Measurements from ENCODE around the gene INO80. TPM values are rescaled to one million over a fixed set of nuclear protein-coding genes. Genes with fewer than 3 reads are reported as not detected.

The INO80 gene
- total RNA-seq, 5 donors from 2014 or later (not counting 1 experiment from before 2014, with no cell fraction given), result 31.3 to 34.7 (median 33.7) TPM

- Histone ChIP-seq H3K4me3 (ENCODE audit: control insufficient read depth in 1 of 2, extremely low read depth in 1 of 2, low read length in 1 of 2) (no peak overlapping the region), H3K36me3 (ENCODE audit: control insufficient read depth in 2 of 2, extremely low read depth in 1 of 2, insufficient read depth in 1 of 2, low read length in 1 of 2) (no peaks in the 10 kb centered on the region), H3K27ac (ENCODE audit: low read length) (no peak overlapping the region), H3K4me1 (ENCODE audit: control insufficient read depth in 1 of 2, extremely low read depth in 1 of 2, insufficient read depth in 2 of 2, low read length in 2 of 2) (peaks cover 0 to 2% of the 10 kb centered on the region in 2 experiments), H3K27me3 (replicated peaks in 1 of 2; ENCODE audit: control insufficient read depth in 2 of 2, extremely low read depth in 1 of 2, insufficient read depth in 2 of 2, low read length in 1 of 2) (peaks cover 0 to 9% of the 10 kb centered on the region in 2 experiments), H3K9me3 (no peaks in the 10 kb centered on the region)
- DNase-seq, result no peak
- Mint-ChIP-seq H3K36me3 (no peaks in the 10 kb centered on the region), H3K27ac (no peak overlapping the region), H3K4me1 (peaks cover 0 to 7% (median 2%) of the 10 kb centered on the region in 3 donors), H3K27me3 (peaks cover 11 to 12% of the 10 kb centered on the region in 2 donors), H3K9me3 (no peaks in the 10 kb centered on the region), H3K4me3 (no peak overlapping the region)
- WGBS (ENCODE audit: insufficient coverage), result 93% methylated on average over 2 of the region's 5 CpGs
- no peak for ATAC-seq (replicated peaks in 1 of 4)
- ChIA-PET CTCF (no interaction called here), POLR2A (no interaction called here)
Measured at GRCh38 chr15:41121951-41122350, 5.9 kb upstream of the INO80 start.

- H3K27ac ChIP-seq (ENCODE audit: low read length), result peak overlapping the region; percentile 92
- H3K9me3 ChIP-seq, result no peaks in the 10 kb centered on the region
- Mint-ChIP-seq H3K4me1 (peaks cover 26 to 32% (median 28%) of the 10 kb centered on the region in 3 donors), H3K27me3 (no peaks in the 10 kb centered on the region), H3K27ac (peak overlapping the region; percentile 98 to 100), H3K9me3 (no peaks in the 10 kb centered on the region), H3K36me3 (no peaks in the 10 kb centered on the region), H3K4me3 (peak overlapping the region; percentile 92 to 98 (median 93))
- H3K4me3 ChIP-seq (ENCODE audit: control insufficient read depth in 1 of 2, extremely low read depth in 1 of 2, low read length in 1 of 2), result peak overlapping the region; percentile 89 to 97
- ChIA-PET CTCF (interaction anchor here in 1 of 2 donors (0.8 kb wide), 1 partner anchor 175 kb away, joined by 3 read pairs; no protein-coding TSS in a partner anchor), POLR2A (no interaction called here)
- ATAC-seq (replicated peaks in 1 of 4), result no peak
- peaks cover 0 to 4% of the 10 kb centered on the region in 2 experiments for H3K27me3 ChIP-seq (replicated peaks in 1 of 2; ENCODE audit: control insufficient read depth in 2 of 2, extremely low read depth in 1 of 2, insufficient read depth in 2 of 2, low read length in 1 of 2)
- WGBS (ENCODE audit: insufficient coverage), result 75% methylated on average over 2 of the region's 6 CpGs
- no peak for DNase-seq
- H3K36me3 ChIP-seq (ENCODE audit: control insufficient read depth in 2 of 2, extremely low read depth in 1 of 2, insufficient read depth in 1 of 2, low read length in 1 of 2), result peaks cover 0 to 4% of the 10 kb centered on the region in 2 donors
- H3K4me1 ChIP-seq (ENCODE audit: control insufficient read depth in 1 of 2, extremely low read depth in 1 of 2, insufficient read depth in 2 of 2, low read length in 2 of 2), result peaks cover 8 to 24% of the 10 kb centered on the region in 2 experiments
Measured at GRCh38 chr15:41116962-41117252, 827 bp upstream of the INO80 start.

GRCh38 chr15:41115652-41116115 lies 396 bp downstream of the INO80 start:
- ATAC-seq (replicated peaks in 1 of 4), result peak; percentile 58 to 69 (median 62)
- ChIA-PET POLR2A (interaction anchor here in 1 of 2 donors (0.8 kb wide), 1 partner anchor 548 kb away, joined by 4 read pairs; no protein-coding TSS in a partner anchor), CTCF (interaction anchor here in 1 of 2 donors (0.6 kb wide), 1 partner anchor 298 kb away, joined by 4 read pairs; no protein-coding TSS in a partner anchor)
- 0% methylated on average over 30 of the region's 46 CpGs for WGBS (ENCODE audit: insufficient coverage)
- Histone ChIP-seq H3K4me1 (ENCODE audit: control insufficient read depth in 1 of 2, extremely low read depth in 1 of 2, insufficient read depth in 2 of 2, low read length in 2 of 2) (peaks cover 8 to 24% of the 10 kb centered on the region in 2 experiments), H3K4me3 (ENCODE audit: control insufficient read depth in 1 of 2, extremely low read depth in 1 of 2, low read length in 1 of 2) (peak overlapping the region; percentile 89 to 97), H3K9me3 (no peaks in the 10 kb centered on the region), H3K27me3 (replicated peaks in 1 of 2; ENCODE audit: control insufficient read depth in 2 of 2, extremely low read depth in 1 of 2, insufficient read depth in 2 of 2, low read length in 1 of 2) (no peaks in the 10 kb centered on the region), H3K36me3 (ENCODE audit: control insufficient read depth in 2 of 2, extremely low read depth in 1 of 2, insufficient read depth in 1 of 2, low read length in 1 of 2) (peaks cover 0 to 4% of the 10 kb centered on the region in 2 donors), H3K27ac (ENCODE audit: low read length) (peak overlapping the region; percentile 92)
- no peaks in the 10 kb centered on the region for H3K27me3 Mint-ChIP-seq
- peak overlapping the region; percentile 92 to 98 (median 93) for H3K4me3 Mint-ChIP-seq
- peaks cover 27 to 32% (median 28%) of the 10 kb centered on the region in 3 donors for H3K4me1 Mint-ChIP-seq
- H3K36me3 Mint-ChIP-seq, result no peaks in the 10 kb centered on the region
- peak in 33 of 35 experiments; percentile 38 to 79 (median 66) for DNase-seq
- peak overlapping the region; percentile 90 to 96 for H3K27ac Mint-ChIP-seq
- H3K9me3 Mint-ChIP-seq, result no peaks in the 10 kb centered on the region

GRCh38 chr15:41115161-41115651 lies 874 bp downstream of the INO80 start:
- H3K4me3 ChIP-seq (ENCODE audit: control insufficient read depth in 1 of 2, extremely low read depth in 1 of 2, low read length in 1 of 2), result peak overlapping the region; percentile 89 to 97
- CTCF ChIA-PET, result interaction anchor here in 1 of 2 donors (0.6 to 0.7 kb wide), 2 partner anchors 116 to 297 kb away, joined by 3 to 4 read pairs; partner anchors contain the start of gene CHP1
- ATAC-seq (replicated peaks in 1 of 4) (no peak), DNase-seq (peak in 2 of 35 experiments; percentile 72 to 73)
- peaks cover 8 to 24% of the 10 kb centered on the region in 2 experiments for H3K4me1 ChIP-seq (ENCODE audit: control insufficient read depth in 1 of 2, extremely low read depth in 1 of 2, insufficient read depth in 2 of 2, low read length in 2 of 2)
- peaks cover 0 to 4% of the 10 kb centered on the region in 2 donors for H3K36me3 ChIP-seq (ENCODE audit: control insufficient read depth in 2 of 2, extremely low read depth in 1 of 2, insufficient read depth in 1 of 2, low read length in 1 of 2)
- Mint-ChIP-seq H3K27me3 (no peaks in the 10 kb centered on the region), H3K36me3 (no peaks in the 10 kb centered on the region), H3K4me1 (peaks cover 27 to 32% (median 28%) of the 10 kb centered on the region in 3 donors), H3K9me3 (no peaks in the 10 kb centered on the region), H3K27ac (peak overlapping the region; percentile 90 to 96), H3K4me3 (peak overlapping the region; percentile 92 to 98 (median 93))
- 0% methylated on average over 10 of the region's 10 CpGs for WGBS (ENCODE audit: insufficient coverage)
- no peaks in the 10 kb centered on the region for H3K27me3 ChIP-seq (replicated peaks in 1 of 2; ENCODE audit: control insufficient read depth in 2 of 2, extremely low read depth in 1 of 2, insufficient read depth in 2 of 2, low read length in 1 of 2)
- POLR2A ChIA-PET, result interaction anchor here in 1 of 2 donors (0.6 kb wide), 1 partner anchor 301 kb away, joined by 3 read pairs; no protein-coding TSS in a partner anchor
- H3K9me3 ChIP-seq, result no peaks in the 10 kb centered on the region
- peak overlapping the region; percentile 92 for H3K27ac ChIP-seq (ENCODE audit: low read length)

GRCh38 chr15:41106947-41107346 lies 9.1 kb downstream of the INO80 start:
- CTCF ChIA-PET, result no interaction called here
- Mint-ChIP-seq H3K4me1 (peaks cover 23 to 45% (median 28%) of the 10 kb centered on the region in 3 donors), H3K36me3 (peaks cover 14% of the 10 kb centered on the region), H3K9me3 (no peaks in the 10 kb centered on the region), H3K4me3 (no peak overlapping the region), H3K27ac (no peak overlapping the region), H3K27me3 (no peaks in the 10 kb centered on the region)
- ATAC-seq (replicated peaks in 1 of 4) (no peak), DNase-seq (no peak)
- Histone ChIP-seq H3K9me3 (no peaks in the 10 kb centered on the region), H3K4me1 (ENCODE audit: control insufficient read depth in 1 of 2, extremely low read depth in 1 of 2, insufficient read depth in 2 of 2, low read length in 2 of 2) (no peaks in the 10 kb centered on the region), H3K4me3 (ENCODE audit: control insufficient read depth in 1 of 2, extremely low read depth in 1 of 2, low read length in 1 of 2) (no peak overlapping the region), H3K27ac (ENCODE audit: low read length) (no peak overlapping the region), H3K27me3 (replicated peaks in 1 of 2; ENCODE audit: control insufficient read depth in 2 of 2, extremely low read depth in 1 of 2, insufficient read depth in 2 of 2, low read length in 1 of 2) (no peaks in the 10 kb centered on the region), H3K36me3 (ENCODE audit: control insufficient read depth in 2 of 2, extremely low read depth in 1 of 2, insufficient read depth in 1 of 2, low read length in 1 of 2) (peaks cover 4% of the 10 kb centered on the region in 2 donors)
- WGBS (ENCODE audit: insufficient coverage), result 81% methylated on average over 4 of the region's 5 CpGs
- POLR2A ChIA-PET, result no interaction called here

- H3K27me3 ChIP-seq (replicated peaks in 1 of 2; ENCODE audit: control insufficient read depth in 2 of 2, extremely low read depth in 1 of 2, insufficient read depth in 2 of 2, low read length in 1 of 2), result no peaks in the 10 kb centered on the region
- no peak for DNase-seq
- ChIA-PET POLR2A (interaction anchor here in 1 of 2 donors (0.6 kb wide), 1 partner anchor 1173 kb away, joined by 6 read pairs; no protein-coding TSS in a partner anchor), CTCF (no interaction called here)
- H3K4me3 Mint-ChIP-seq, result no peak overlapping the region
- peaks cover 4% of the 10 kb centered on the region in 2 donors for H3K36me3 ChIP-seq (ENCODE audit: control insufficient read depth in 2 of 2, extremely low read depth in 1 of 2, insufficient read depth in 1 of 2, low read length in 1 of 2)
- no peak overlapping the region for H3K27ac ChIP-seq (ENCODE audit: low read length)
- H3K9me3 Mint-ChIP-seq, result no peaks in the 10 kb centered on the region
- H3K27ac Mint-ChIP-seq, result no peak overlapping the region
- H3K9me3 ChIP-seq, result no peaks in the 10 kb centered on the region
- H3K36me3 Mint-ChIP-seq, result peaks cover 18% of the 10 kb centered on the region
- H3K4me1 Mint-ChIP-seq, result peaks cover 26 to 52% (median 31%) of the 10 kb centered on the region in 3 donors
- ATAC-seq (replicated peaks in 1 of 4), result no peak
- no peaks in the 10 kb centered on the region for H3K27me3 Mint-ChIP-seq
- peaks cover 0 to 2% of the 10 kb centered on the region in 2 experiments for H3K4me1 ChIP-seq (ENCODE audit: control insufficient read depth in 1 of 2, extremely low read depth in 1 of 2, insufficient read depth in 2 of 2, low read length in 2 of 2)
- 98% methylated on average over 5 of the region's 11 CpGs for WGBS (ENCODE audit: insufficient coverage)
- no peak overlapping the region for H3K4me3 ChIP-seq (ENCODE audit: control insufficient read depth in 1 of 2, extremely low read depth in 1 of 2, low read length in 1 of 2)
Measured at GRCh38 chr15:41105348-41106334, 10.4 kb downstream of the INO80 start.

Measured in T-cell (primary cell).